Gastroesophageal sphincter (tissue), 4 donors: ENCODE measurements around the gene C1QL1. TPM values are rescaled to one million over a fixed set of nuclear protein-coding genes. Genes with fewer than 3 reads are reported as not detected.

ENCODE experiments used
- ATAC-seq: fragments of 150-250 bp; one replicate; pipeline ENCODE4 v1.9.1; 2016; ENCODE audit warnings: mild to moderate bottlenecking, moderate library complexity
- H3K27ac ChIP-seq, 4 donors: fragments of 200-600 bp; sonication (generic) in 3 of 4; 1 replicate in 3 of 4; 2 replicates in 1 of 4; pipeline ENCODE4 v1.5.1; 2016 to 2019
- H3K27me3 ChIP-seq: fragments of 200-600 bp; sonication (generic); one replicate; pipeline ENCODE4 v1.5.1; 2019
- H3K36me3 ChIP-seq, 2 donors: fragments of 200-600 bp; sonication (generic); one replicate each; pipeline ENCODE4 v1.5.1; 2019; ENCODE audit warnings: control low read depth in 1 of 2
- H3K4me1 ChIP-seq, 3 donors: fragments of 200-600 bp; sonication (generic); 1 replicate in 2 of 3; 2 replicates in 1 of 3; pipeline ENCODE4 v1.5.1; 2016 to 2019; ENCODE audit warnings: control low read depth in 2 of 3
- H3K4me3 ChIP-seq, 2 donors: fragments of 200-600 bp; sonication (generic); one replicate each; pipeline ENCODE4 v1.5.1; 2019; ENCODE audit warnings: mild to moderate bottlenecking in 1 of 2, moderate library complexity in 1 of 2
- H3K9me3 ChIP-seq, 3 donors: fragments of 200-600 bp; sonication (generic); one replicate each; pipeline ENCODE4 v1.5.1; 2017 to 2019; ENCODE audit warnings: control low read depth in 2 of 3
- CTCF ChIP-seq, 4 experiments: fragments of 200-600 bp in 2 of 4; fragments of 450-650 bp in 2 of 4; sonication (generic) in 1 of 4; IDR thresholded peaks; one replicate each; pipeline ENCODE4 v1.5.1; 2017 to 2019; ENCODE audit warnings: antibody characterized with exemption in 4 of 4, mild to moderate bottlenecking in 2 of 4, moderate library complexity in 2 of 4
- EP300 ChIP-seq: sonication (generic); formaldehyde crosslinking; IDR thresholded peaks from one replicate; pipeline ENCODE4 v1.6.1; 2017; ENCODE audit warnings: antibody characterized with exemption, mild to moderate bottlenecking
- POLR2A ChIP-seq, 2 donors: fragments of 450-650 bp; IDR thresholded peaks; one replicate each; pipeline ENCODE4 v1.6.1; 2017; ENCODE audit warnings: antibody characterized with exemption in 2 of 2, mild to moderate bottlenecking in 2 of 2, moderate library complexity in 1 of 2
- POLR2AphosphoS5 ChIP-seq: sonication (generic); formaldehyde crosslinking; IDR thresholded peaks from one replicate; pipeline ENCODE4 v1.6.1; 2017; ENCODE audit warnings: antibody characterized with exemption
- WGBS, 2 donors: methylation state at CpG; one replicate each; pipeline ENCODE4 v1.1.5; 2018; ENCODE audit warnings: low coverage in 1 of 2; 5-methylcytosine and 5-hydroxymethylcytosine counted together
- total RNA-seq, 4 donors: library from RNA; depleted of rRNA; stranded (reverse); fragments of >200 nt; gene quantifications; one replicate each; pipeline ENCODE4 v1.1.0, GENCODE V29; 2016

Gene C1QL1
- total RNA-seq, 4 donors from 2014 or later: 4.1 to 7.1 (median 5.0) TPM

DNA sequence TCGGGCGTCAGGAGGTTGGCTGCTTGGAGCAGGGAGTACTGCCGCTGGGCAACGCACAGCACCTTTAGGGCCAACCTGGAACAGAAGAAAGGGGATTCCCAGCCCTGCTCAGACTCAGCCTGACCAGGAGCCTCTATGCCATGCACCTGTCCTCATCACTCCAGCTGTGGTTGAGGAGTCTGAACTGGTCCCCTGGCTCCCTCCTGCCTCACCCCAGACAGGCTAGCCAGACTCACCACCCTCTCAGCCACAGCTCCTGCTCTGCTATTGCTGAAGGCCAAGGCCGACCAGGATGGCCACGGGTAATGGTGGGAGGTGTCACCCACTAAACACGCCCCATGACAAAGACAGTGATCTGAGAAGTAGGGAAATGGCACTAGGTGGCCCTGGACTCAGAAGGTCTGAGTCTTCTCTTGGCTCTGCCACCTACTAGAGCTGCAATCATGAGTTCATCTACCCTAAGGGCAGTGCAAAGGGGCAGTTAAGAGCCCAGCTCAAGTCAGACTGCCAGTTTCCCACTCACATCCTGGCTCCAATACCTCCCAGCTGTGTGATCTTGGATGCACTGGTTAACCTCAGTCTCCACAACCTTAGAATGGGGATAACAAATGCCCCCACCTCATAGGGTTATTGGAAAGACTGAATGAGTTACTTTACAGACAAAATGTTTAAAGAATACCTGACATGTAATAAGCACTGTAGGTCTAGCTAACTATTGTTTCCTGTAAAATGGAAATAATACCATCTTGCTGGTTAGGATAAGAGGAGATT, 39.0 kb downstream of the C1QL1 start:
- H3K4me3 ChIP-seq: no peak overlapping the region
- no peak for ATAC-seq
- H3K9me3 ChIP-seq: no peaks in the 10 kb centered on the region
- no peaks in the 10 kb centered on the region for H3K27me3 ChIP-seq
- TF ChIP-seq EP300 (no peak), CTCF (IDR thresholded peaks at IDR 0.05) (no peak), POLR2A (IDR thresholded peaks at IDR 0.05) (no peak)
- 100% methylated on average over 1 of the region's 7 CpGs; no CpG with 5 or more reads in 1 of the 2 donors for WGBS, 2 donors
- H3K27ac ChIP-seq: no peak overlapping the region
- H3K36me3 ChIP-seq: no peaks in the 10 kb centered on the region
- no peaks in the 10 kb centered on the region for H3K4me1 ChIP-seq

GRCh38 chr17:44928136-44928535, 40.0 kb downstream of the C1QL1 start:
- H3K4me1 ChIP-seq: no peaks in the 10 kb centered on the region
- H3K27ac ChIP-seq: no peak overlapping the region
- H3K36me3 ChIP-seq: no peaks in the 10 kb centered on the region
- H3K27me3 ChIP-seq: no peaks in the 10 kb centered on the region
- 100% methylated on average over 1 of the region's 15 CpGs; no CpG with 5 or more reads in 1 of the 2 donors for WGBS, 2 donors
- H3K4me3 ChIP-seq: no peak overlapping the region
- no peak for TF ChIP-seq EP300
- H3K9me3 ChIP-seq: no peaks in the 10 kb centered on the region
- no peak for ATAC-seq

DNA sequence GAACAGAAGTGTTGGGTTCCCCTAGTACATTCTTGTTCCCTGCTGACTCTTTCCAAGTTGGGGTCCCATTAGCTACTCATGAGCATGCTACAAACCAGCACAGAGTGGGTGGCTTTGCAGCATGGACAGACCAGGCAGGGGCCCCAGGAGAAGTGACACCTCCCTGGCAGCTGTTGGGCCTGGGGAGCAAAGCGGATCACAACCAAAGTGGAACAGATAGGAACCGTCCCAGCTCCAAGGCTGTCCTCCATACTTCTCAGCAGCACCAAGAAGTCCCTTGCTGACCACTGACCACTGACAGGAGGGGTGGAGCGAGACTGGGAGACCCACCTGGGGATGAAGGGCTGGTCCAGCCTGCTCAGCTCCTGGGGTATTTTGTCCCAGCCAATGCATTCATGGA, 40.4 kb downstream of the C1QL1 start:
- no peaks in the 10 kb centered on the region for H3K9me3 ChIP-seq
- TF ChIP-seq CTCF (IDR thresholded peaks at IDR 0.05) (no peak), POLR2A (IDR thresholded peaks at IDR 0.05) (no peak), POLR2AphosphoS5 (no peak)
- no peaks in the 10 kb centered on the region for H3K27me3 ChIP-seq
- no peaks in the 10 kb centered on the region for H3K36me3 ChIP-seq
- no peak overlapping the region for H3K4me3 ChIP-seq
- no peak overlapping the region for H3K27ac ChIP-seq
- ATAC-seq: no peak
- WGBS, 2 donors: no CpG with 5 or more reads among the region's 3 CpGs
- H3K4me1 ChIP-seq: no peaks in the 10 kb centered on the region

GRCh38 chr17:44926821-44927525, 41.1 kb downstream of the C1QL1 start:
- H3K4me1 ChIP-seq: no peaks in the 10 kb centered on the region
- H3K36me3 ChIP-seq: no peaks in the 10 kb centered on the region
- TF ChIP-seq POLR2AphosphoS5 (no peak), POLR2A (IDR thresholded peaks at IDR 0.05) (no peak), EP300 (no peak), CTCF (IDR thresholded peaks at IDR 0.05) (no peak)
- no peak overlapping the region for H3K4me3 ChIP-seq
- H3K9me3 ChIP-seq: no peaks in the 10 kb centered on the region
- no peak for ATAC-seq
- WGBS, 2 donors: 100% methylated on average over 2 of the region's 15 CpGs; no CpG with 5 or more reads in 1 of the 2 donors
- no peaks in the 10 kb centered on the region for H3K27me3 ChIP-seq
- H3K27ac ChIP-seq: no peak overlapping the region

DNA sequence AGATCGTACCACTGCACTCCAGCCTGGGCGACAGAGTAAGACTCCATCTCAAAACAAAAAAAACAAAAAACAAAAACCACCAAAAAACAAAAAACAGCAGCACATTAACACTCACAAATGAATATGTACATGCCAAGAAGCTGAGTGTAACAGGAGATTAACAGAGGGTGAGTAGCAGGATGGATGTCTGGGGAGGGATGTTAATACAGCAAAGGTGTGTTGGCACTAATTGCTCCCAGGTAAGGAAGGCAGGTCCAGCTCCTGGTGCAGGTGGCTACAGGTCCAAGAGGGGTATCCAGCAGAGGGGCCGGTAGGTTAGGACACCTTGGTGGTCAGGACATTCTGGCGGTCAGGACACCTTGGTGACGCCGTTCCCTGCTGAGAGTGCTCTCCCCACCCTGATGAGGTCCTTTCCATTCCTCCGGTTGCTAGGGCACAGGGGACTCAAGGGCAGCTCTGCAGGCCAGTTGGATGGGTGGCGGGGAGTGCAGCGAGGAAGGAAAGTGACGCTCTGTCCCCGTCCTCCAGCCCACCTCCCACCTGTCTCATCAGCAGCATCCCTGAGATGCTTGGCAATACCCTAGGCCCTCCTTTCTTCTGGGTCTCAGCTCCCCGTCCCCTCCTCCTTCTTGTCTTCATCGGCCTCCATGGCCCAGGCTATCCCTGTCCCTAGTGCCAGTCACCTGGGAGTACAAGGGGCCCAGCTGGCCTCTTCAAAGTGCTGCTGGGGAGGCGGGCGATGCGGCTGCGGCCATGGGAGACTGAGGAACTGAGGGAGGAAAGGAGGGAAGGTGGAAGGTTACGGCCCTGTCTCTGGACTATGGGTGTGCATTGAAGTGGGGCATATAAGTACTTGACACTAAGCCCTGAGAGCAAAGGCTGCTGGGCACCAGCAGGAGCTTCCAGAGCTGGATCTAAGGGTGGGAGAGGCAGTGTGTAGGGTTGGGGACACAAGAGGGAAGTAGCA, 42.1 kb downstream of the C1QL1 start:
- Histone ChIP-seq H3K27me3 (no peaks in the 10 kb centered on the region), H3K4me3 (no peak overlapping the region), H3K36me3 (no peaks in the 10 kb centered on the region), H3K4me1 (no peaks in the 10 kb centered on the region), H3K9me3 (no peaks in the 10 kb centered on the region), H3K27ac (no peak overlapping the region)
- no peak for ATAC-seq
- 79 to 85% methylated on average over 4 to 7 of the region's 18 CpGs for WGBS, 2 donors
- TF ChIP-seq EP300 (no peak), POLR2AphosphoS5 (no peak), POLR2A (IDR thresholded peaks at IDR 0.05) (no peak), CTCF (IDR thresholded peaks at IDR 0.05) (no peak)
